Endometrium (tissue), 2 donors: Measurements from ENCODE around the gene JPT2.

ENCODE experiments used
- FAIRE-seq: peaks from 2 replicates; lab custom pipeline; 2012; peaks lifted over from hg19 to GRCh38; lab: Jason Lieb, UNC
- donor health status: control.
- donor health status: control.

The JPT2 gene

DNA sequence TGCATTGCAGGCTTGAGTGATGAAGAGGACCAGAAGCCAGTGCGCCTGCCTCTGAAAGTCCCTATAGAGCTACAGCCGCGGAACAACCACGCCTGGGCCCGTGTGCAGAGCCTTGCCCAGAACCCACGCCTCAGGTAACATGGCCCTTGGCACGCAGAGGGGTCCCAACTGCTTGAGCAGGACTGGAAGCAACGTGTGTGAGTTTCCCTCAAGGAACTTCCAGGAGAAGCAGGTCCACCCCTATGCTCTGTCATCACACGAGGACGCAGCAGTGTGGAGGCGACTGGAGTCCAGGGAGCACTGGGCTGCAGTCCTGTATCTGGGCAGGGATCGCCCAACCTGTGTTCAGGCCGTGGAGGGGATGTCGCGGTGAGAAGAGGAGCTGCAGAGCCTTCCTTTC lies 25.1 kb upstream of the JPT2 start:
- no peak for FAIRE-seq

DNA sequence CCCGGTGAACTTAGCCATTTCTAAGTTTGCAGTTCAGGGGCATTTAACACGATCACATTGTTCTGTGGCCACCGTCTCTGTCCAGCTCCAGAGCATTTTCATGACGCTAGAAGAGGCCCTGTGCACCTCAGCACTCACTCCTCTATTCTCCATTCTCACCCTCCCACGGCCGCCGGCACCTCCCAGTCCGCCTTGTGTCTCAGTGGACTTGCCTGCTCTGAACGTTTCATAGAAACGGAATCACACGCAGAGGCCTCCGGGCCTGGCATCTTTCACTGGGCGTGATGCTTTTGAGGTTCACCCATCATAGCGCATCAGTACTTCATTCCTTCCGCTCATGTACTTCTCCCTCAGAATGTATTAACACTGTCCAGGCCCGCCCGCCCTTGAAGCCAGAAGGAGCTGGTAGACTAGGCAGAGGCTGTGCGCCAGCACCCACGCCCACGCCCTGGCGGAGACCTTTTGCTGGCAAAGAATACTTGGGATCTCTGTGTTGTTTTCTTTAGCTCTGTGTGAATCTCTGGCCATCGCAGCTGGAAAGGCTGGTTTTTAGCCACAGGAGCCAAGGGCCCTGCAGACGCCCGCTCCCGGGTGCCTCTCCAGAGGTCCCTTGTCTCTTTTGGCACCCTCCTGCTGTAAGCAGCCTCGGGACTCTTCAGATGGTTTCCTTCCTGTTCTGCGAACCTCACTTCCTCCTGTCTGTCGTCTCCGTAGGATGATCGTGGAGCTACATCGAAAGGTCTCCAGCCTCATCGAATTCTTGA lies 23.4 kb upstream of the JPT2 start:
- no peak for FAIRE-seq

DNA sequence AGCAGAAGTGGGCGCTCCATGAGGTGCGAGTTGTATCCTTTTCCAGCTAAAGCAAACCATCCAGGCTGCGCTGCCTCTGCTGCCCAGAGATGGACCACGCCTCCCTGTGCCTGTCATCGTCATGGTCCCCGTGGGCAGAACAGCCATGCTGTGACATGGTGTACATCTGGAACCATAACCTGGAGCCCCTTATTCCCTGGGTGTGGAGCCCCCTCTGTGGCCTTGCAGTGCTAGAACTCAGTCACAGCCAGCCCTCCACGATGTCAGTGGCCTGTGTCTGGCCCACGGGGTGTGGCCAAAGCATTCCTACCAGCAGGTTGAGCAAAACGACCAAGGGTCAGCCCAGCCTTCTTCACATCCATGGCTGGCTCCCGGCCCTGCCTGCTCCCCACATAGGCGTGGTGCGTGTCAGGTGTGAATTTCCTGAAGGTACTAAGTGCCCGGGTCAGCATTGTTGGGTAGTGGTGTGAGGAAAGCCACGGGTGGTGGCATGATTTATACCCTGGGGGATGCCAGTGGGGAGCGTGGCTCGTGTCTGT lies 22.7 kb upstream of the JPT2 start:
- no peak for FAIRE-seq

- FAIRE-seq = no peak
Measured at GRCh38 chr16:1655909-1656807, 21.9 kb upstream of the JPT2 start.

DNA sequence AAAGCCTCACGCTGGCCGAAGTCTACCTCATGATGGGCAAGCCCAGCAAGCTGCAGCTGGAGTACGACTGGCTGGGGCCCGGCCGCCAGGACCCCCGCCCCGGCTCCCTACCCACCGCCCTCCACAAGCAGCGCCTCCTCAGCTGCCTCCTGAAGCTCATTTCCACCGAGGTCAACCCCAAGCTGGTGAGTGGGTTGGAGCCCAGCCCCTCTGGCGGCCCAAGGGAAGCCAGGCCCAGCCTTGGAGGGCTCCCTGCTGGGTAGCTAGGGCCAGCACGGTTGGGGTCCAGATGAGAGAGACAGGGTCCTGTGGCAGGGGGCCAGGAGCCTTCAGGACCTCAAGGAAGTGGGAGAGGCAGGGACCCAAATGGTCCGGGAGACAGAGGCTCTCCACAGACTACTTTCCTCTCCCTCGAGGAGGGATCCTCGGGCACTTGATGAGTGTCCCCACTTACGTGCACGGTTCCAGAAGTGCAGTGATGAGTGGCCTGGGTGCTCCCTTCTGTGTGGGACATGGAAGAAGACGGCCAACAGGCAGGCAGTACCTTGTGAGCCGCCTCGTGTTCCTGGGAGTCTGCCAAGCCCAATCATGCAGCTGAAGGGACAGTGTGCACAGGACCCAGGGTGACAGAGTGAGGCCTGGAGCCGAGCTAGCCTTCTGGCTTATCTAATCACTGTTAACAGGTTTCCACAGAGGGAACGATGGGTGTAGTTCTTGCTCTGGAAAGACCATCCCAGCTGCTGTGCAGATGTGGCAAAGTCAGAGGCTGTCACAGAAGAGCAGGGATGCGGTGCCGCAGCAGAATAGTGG lies 21.1 kb upstream of the JPT2 start:
- no peak for FAIRE-seq

DNA sequence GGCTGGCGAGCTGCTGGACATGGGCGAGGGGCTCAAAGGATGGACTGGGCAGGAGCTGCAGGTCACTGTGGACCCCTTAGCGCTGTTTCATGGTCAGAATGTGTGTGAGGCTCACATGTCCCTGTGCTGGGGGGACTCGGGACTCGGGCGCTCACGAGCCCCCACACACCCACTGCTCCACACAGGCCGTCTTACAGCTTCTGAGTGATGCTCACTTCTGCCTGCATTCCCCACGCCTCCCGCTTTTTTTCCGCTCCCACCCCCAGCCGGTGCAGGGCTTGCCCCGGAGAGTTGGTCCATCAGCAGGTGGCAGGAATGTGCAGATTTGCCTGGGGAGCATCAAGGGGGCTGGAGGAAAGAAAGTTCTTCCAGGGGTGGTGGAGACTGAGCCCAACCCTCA lies 20.2 kb upstream of the JPT2 start:
- FAIRE-seq = no peak

DNA sequence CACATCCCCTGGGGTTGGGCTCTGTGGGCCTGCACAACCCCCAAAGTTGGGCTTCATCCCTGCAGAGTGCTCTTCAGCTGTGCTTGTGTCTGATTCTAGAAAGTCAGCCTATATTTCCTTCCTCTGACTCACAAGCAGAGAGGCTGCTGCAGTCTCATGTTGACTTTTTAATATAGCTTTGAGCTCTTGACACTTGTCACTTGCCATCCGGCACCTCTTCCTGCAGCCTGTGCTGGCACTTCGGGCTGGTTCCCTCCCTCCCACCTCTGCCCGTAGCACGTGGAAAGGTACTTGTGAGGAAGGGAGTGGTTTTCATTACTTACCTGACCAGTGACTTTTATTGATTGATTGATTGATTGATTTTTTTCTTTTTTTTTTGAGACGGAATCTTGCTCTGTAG lies 19.0 kb upstream of the JPT2 start:
- FAIRE-seq = no peak

DNA sequence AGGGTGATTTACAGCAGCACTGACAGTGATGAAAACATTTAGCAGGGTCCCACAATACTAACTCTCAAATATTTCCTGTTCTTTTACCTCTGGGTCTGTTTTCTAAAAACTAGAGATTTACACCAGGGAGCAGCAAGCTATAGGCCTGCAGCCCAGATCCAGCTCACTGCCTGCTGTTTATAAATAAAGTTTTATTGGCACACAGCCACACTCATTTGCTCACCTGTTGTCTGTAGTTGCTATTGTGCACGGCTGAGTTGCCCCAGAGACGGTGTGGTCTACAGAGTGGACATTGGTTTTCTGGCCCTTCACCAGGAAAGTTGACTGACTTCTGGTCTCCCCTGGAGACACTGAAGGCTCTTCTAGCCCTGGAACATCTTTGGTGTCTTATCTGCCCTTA lies 16.3 kb upstream of the JPT2 start:
- FAIRE-seq = no peak

GRCh38 chr16:1662543-1662942 lies 15.5 kb upstream of the JPT2 start:
- no peak for FAIRE-seq

- FAIRE-seq = no peak
Measured at GRCh38 chr16:1665829-1666228, 12.2 kb upstream of the JPT2 start.

GRCh38 chr16:1666316-1666715 lies 11.8 kb upstream of the JPT2 start:
- FAIRE-seq = no peak

DNA sequence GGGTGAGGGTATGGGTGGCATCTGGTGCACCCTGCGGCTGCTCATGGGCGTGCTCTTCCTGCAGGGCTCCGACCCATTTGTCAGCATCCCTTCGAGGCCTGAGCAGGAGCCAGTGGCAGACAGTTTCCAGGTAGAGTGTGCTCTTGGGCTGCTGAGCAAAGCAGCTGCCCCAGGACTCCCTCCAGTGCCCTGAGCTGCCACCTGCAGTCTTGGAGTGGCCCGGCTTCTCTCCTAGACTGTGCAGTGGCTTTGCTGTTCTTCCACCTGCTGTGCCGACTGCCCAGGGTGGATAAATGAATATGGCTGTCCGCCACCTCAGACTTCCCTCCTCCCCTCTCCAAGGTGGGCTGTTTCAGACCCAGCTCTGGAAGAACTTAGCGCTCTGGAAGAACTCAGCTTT lies 10.8 kb upstream of the JPT2 start:
- no peak for FAIRE-seq

- FAIRE-seq = no peak
Measured at GRCh38 chr16:1667916-1668315, 10.2 kb upstream of the JPT2 start.

DNA sequence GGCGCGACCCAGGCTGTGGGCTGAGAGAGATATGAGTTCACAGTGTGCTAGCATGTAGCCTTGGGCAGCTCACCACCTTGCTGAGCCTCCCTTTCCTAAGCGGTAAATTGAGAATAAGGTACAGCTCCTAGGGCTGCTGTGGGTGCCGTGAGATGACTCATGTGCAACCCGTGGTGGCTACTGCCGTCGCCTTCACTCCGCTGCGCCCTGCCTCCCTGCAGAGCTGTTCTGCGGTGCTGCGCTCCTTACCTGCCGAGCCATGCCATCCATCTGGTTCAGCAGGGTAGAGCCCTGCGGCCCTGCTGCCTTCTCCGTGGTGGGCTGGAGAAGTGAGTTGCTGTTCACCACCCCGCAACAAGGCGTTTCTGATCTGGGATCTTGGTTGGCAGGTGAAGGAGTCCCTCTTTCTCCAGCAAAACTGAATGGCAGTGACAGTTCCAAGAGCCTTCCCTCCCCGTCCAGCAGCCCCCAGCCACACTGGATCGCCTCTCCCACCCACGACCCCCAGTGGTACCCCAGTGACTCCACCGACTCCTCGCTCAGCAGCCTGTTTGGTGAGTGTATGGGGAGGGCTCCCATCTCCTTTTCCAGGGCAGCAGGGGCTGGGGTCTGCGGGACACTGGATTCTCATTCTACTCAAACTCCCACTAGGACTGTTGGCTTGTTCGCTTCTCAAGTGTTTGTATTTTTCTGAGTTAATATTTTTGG lies 9.3 kb upstream of the JPT2 start:
- no peak for FAIRE-seq

DNA sequence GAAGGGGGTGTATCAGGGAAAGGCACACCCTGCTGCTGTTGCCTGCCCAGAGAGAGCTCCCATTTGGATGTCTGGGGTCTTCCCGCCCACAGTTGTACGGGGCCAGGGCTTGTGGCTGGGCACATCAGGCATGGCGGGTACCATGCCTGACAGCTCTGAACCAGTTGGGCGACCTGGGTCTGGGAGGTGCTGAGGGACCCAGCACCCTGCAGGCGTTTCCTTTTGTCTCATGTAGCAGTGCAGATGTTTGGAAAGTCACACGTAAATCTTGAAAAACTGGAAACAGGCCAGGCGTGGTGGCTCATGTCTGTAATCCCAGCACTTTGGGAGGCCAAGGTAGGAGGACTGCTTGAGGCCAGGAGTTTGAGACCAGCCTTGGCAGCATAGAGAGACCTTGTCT lies 8.4 kb upstream of the JPT2 start:
- no peak for FAIRE-seq

DNA sequence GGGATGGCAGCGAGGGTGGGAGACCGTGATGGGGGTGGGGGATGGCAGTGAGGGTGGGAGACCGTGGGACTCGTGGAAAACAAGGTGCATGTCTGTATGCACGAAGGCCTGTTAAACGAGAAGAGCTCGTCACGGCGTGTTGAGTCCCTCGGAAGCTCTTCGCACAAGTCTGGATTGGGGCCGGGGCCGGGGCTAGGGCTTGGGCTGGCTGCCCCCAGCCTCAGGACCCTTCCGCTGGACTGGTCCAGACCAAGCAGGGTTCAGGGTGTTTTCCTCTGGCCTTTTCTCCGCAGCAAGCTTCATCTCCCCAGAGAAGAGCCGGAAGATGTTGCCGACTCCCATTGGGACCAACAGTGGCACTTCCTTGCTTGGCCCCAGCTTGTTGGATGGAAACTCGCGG lies 7.7 kb upstream of the JPT2 start:
- FAIRE-seq = no peak

DNA sequence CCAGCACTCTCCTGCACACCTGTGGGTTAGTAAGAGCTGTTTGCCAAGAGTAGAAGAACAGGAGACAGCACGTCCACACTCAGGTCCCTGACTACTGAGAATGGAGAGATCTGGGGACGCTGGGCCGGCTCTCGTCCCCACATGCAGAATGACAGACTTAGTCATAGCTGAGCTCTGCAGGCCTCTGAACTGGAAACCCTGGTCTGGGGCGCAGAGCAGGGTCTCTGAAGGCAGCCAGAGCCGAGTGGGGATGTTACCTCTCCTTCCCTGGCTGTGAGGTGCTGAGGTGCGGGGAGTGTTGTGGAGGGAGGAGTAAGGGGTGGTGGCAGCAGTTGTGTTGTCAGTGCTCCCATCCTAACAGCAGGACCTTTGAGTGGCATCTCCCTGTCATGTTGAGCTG lies 7.2 kb upstream of the JPT2 start:
- FAIRE-seq = no peak

DNA sequence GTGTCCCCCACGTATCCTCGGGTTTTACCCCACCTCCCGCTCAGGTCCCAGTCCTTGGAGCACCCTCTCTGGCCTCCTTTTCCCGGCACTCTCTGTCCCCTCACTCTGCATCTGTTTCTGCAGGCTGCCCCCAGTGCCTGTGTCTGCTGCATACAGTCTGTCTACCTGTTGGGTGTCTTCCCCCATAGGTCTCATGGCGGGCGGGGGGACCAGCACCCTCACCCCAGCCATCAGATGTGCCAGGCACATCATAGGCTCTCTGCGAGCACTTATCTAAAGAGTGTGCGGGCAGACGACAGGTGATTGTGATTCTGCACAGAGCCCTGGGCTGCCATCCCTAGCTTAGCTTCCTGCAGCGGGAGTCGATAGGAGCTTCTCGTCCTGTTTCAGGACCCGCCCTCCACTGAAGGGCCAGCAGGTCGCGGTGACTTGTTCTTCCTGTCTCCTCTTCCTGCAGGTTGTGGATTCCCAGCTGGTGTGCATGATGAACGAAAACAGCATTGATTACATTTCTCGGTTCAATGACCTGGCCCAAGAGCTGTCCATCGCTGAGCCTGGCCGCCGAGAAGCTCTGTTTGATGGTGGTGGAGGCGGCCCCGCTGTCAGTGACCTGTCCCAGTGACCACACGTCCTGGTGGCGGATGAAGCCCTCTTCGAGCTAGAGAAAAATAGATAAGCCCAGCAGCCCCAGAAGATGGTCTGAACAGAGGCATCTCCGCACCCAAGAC lies 4.5 kb upstream of the JPT2 start:
- no peak for FAIRE-seq

- no peak for FAIRE-seq
Measured at GRCh38 chr16:1674306-1674705, 3.8 kb upstream of the JPT2 start.

- no peak for FAIRE-seq
Measured at GRCh38 chr16:1674751-1675664, 3.1 kb upstream of the JPT2 start.
